Measurements from ENCODE around the gene GUCA1C.

Gene GUCA1C

DNA sequence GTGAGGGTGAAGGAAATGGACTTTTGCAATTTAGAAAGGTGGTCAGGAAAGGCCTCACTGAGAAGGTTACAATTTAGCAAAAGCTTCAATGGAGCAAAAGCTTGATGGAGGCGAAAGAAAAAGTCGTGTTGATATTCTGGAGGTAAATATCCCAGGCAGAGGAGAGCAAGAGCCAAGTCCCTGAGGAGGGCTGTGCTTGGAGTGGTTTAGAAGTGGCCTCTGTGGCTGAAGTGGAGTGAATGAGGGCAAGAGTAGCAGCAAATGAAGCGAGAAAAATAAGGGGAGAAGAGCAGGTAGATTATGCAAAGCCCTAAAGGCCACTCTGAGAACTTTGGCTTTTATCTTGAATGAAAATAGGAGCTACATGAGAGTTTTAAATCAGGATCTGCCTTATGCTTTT lies 54.1 kb downstream of the GUCA1C start:
- Histone ChIP-seq H3K4me3 (no peak overlapping the region), H3K36me3 (no peaks in the 10 kb centered on the region), H3K27me3 (no peaks in the 10 kb centered on the region), H3K4me1 (no peaks in the 10 kb centered on the region), H3K9me3 (no peaks in the 10 kb centered on the region), H3K27ac (no peak overlapping the region)
- no peak for DNase-seq
- intact Hi-C loops (cut with DNase I; ENCODE audit: low total_unique reads), result no loop called here
- TF ChIP-seq, protein P1, sequence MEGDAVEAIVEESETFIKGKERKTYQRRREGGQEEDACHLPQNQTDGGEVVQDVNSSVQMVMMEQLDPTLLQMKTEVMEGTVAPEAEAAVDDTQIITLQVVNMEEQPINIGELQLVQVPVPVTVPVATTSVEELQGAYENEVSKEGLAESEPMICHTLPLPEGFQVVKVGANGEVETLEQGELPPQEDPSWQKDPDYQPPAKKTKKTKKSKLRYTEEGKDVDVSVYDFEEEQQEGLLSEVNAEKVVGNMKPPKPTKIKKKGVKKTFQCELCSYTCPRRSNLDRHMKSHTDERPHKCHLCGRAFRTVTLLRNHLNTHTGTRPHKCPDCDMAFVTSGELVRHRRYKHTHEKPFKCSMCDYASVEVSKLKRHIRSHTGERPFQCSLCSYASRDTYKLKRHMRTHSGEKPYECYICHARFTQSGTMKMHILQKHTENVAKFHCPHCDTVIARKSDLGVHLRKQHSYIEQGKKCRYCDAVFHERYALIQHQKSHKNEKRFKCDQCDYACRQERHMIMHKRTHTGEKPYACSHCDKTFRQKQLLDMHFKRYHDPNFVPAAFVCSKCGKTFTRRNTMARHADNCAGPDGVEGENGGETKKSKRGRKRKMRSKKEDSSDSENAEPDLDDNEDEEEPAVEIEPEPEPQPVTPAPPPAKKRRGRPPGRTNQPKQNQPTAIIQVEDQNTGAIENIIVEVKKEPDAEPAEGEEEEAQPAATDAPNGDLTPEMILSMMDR (IDR thresholded peaks at IDR 0.05), result no peak

DNA sequence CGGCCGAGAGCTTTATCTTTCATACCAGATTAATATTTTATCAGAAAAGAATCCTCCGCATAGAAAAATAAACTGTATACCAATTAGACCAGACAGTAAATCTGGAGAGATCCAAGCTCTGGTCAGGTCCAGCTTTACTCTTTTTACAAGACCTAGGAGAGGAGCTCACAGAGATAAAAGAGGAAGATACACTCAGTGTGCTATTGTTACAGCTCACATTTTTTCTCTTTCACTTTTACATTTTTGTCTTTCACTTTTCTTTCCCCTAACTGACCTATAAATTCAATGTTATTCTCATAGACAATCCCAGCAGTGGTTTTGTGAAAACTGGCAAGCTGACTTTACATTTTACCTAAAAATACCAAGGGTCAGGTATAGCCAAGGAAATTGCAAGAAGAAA lies 55.8 kb downstream of the GUCA1C start:
- Histone ChIP-seq H3K27me3 (no peaks in the 10 kb centered on the region), H3K27ac (no peak overlapping the region), H3K4me3 (no peak overlapping the region), H3K9me3 (no peaks in the 10 kb centered on the region), H3K4me1 (no peaks in the 10 kb centered on the region), H3K36me3 (no peaks in the 10 kb centered on the region)
- TF ChIP-seq, protein P1 (IDR thresholded peaks at IDR 0.05), result no peak
- DNase-seq, result no peak
- intact Hi-C loops (cut with DNase I; ENCODE audit: low total_unique reads), result no loop called here

DNA sequence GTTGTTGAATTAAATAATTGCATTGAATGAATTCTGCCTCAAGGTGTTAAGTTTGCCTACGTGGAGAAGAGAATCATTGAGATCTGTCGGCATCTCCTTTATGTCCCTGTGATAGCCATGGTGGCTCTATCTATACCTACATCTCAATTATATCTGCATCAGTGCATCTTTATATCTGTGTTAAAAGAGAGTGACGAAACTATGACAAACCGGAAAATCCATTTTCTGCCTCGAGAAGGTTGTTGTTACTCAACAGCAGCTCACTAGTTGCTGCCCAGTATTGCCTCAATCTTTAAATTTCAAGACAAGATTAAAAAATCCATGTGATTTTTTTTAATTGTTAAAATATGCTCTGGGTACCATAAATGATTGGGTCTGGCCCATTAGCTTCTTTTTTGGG lies 58.7 kb downstream of the GUCA1C start:
- no peaks in the 10 kb centered on the region for H3K9me3 ChIP-seq
- no peak for DNase-seq
- TF ChIP-seq, protein P1 (IDR thresholded peaks at IDR 0.05), result no peak
- H3K27ac ChIP-seq, result no peak overlapping the region
- H3K4me3 ChIP-seq, result no peak overlapping the region
- no peaks in the 10 kb centered on the region for H3K36me3 ChIP-seq
- intact Hi-C loops (cut with DNase I; ENCODE audit: low total_unique reads), result no loop called here
- H3K27me3 ChIP-seq, result no peaks in the 10 kb centered on the region
- no peaks in the 10 kb centered on the region for H3K4me1 ChIP-seq

DNA sequence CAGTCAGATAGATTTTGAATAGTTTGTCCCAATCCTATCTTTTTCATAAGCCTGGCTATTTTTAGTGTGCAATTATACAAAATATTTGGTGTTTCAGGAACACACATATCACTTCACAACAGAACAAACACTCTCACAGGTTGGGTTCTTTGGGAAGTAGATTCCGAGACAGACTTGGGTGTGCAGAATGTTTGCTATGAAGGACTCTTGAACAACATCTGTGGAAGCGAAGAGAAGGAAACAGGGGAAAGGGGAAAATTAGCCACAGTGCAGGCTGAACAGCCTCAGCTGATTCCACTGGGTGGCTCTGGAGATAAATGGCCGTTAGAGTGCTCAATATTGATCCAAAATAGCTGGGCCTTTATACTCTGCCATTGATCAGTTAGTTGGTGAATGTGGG lies 61.8 kb downstream of the GUCA1C start:
- TF ChIP-seq, protein P1 (IDR thresholded peaks at IDR 0.05), result no peak
- no peak overlapping the region for H3K4me3 ChIP-seq
- no peaks in the 10 kb centered on the region for H3K4me1 ChIP-seq
- H3K27me3 ChIP-seq, result no peaks in the 10 kb centered on the region
- intact Hi-C loops (cut with DNase I; ENCODE audit: low total_unique reads), result no loop called here
- no peak for DNase-seq
- no peak overlapping the region for H3K27ac ChIP-seq
- H3K9me3 ChIP-seq, result no peaks in the 10 kb centered on the region
- no peaks in the 10 kb centered on the region for H3K36me3 ChIP-seq

DNA sequence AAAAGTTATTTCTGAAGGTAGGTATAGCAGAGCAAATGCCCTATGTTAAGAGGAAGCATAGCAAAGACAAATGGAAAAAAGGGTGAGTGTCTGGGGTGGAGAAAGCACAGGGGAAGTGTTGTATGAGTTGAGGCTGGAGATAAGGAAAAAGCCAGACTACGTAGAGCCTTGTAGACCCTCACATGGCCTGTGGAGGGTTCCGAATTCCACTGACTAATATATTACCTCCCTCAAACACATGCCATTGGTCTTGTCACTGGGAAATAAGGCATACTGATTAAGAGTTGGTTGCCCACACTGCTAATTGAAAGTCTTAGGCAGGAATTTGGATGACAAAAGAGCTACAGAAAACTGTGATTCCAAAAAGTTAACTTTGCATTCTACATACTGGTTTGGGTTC lies 65.9 kb downstream of the GUCA1C start:
- TF ChIP-seq, protein P1 (IDR thresholded peaks at IDR 0.05), result no peak
- intact Hi-C loops (cut with DNase I; ENCODE audit: low total_unique reads), result no loop called here
- no peaks in the 10 kb centered on the region for H3K9me3 ChIP-seq
- H3K36me3 ChIP-seq, result no peaks in the 10 kb centered on the region
- no peak overlapping the region for H3K4me3 ChIP-seq
- H3K27me3 ChIP-seq, result no peaks in the 10 kb centered on the region
- no peak for DNase-seq
- H3K4me1 ChIP-seq, result no peaks in the 10 kb centered on the region
- no peak overlapping the region for H3K27ac ChIP-seq

DNA sequence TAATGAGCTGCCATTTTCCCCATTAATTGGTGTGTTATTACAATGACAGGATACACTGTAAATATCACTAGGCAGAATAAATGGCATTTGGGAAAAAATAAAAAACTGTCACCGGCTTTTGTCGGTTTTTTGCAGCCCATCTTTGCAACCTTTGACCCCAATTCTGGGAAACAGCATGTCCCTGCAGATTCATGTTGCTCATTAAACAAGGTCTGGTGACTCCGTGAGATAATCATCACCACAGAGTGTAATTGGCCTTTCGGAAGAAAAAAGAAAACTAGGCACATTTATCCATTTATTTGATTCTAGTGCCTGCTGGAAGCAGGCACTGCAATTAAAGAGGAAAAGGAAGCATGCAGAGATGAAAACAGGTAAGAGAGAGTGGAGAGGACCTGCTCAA lies 66.6 kb downstream of the GUCA1C start:
- intact Hi-C loops (cut with DNase I; ENCODE audit: low total_unique reads), result no loop called here
- H3K27me3 ChIP-seq, result no peaks in the 10 kb centered on the region
- H3K9me3 ChIP-seq, result no peaks in the 10 kb centered on the region
- no peak for DNase-seq
- H3K36me3 ChIP-seq, result no peaks in the 10 kb centered on the region
- no peaks in the 10 kb centered on the region for H3K4me1 ChIP-seq
- H3K4me3 ChIP-seq, result no peak overlapping the region
- H3K27ac ChIP-seq, result no peak overlapping the region
- TF ChIP-seq, protein P1 (IDR thresholded peaks at IDR 0.05), result no peak
